Heart left ventricle (tissue), 13 donors: Measurements from ENCODE around the gene TPH2.

Experiments
- CTCF ChIP-seq, 12 donors: fragments of 200-600 bp; sonication (generic) in 4 of 12; IDR thresholded peaks; one replicate each; pipeline versions ENCODE4 v1.5.0 to v1.8.0; 2018 to 2022; ENCODE audit warnings: antibody characterized with exemption in 12 of 12, mild to moderate bottlenecking in 5 of 12
- POLR2A ChIP-seq, 2 donors: fragments of 450-650 bp; IDR thresholded peaks; one replicate each; pipeline ENCODE4 v1.6.1; 2017; ENCODE audit warnings: antibody characterized with exemption in 2 of 2, mild to moderate bottlenecking in 2 of 2, moderate library complexity in 2 of 2
- donor health status: ischemic (EF 13 %, LVEDD 7.1; RV severe dilation, severe dysfunction).
- donor health status: DM: no; HTN: yes; CAD: no.
- donor health status: DM: no; HTN: no; CAD: no.
- donor health status: ischemic (EF 25% LVEDD 6.9; RV normal size, moderate dysfunction).
- donor health status: ischemic (EF 25% LVEDD 5.7; RV mildly dilated, moderate dysfunction).
- donor health status: ischemic (EF 35%, LVEDD 5.7; RV mildly dilated, moderate dysfunction).
- donor health status: nonischemic (EF 11% LVEDD 7.7; RV severe dilation, severe dysfunction).
- donor health status: DM: yes; HTN: yes; CAD: no.
- donor health status: PGD.
- donor health status: ischemic (EF 29% LVEDD 5.4; RV normal size, mild dysfunction).
- donor health status: nonischemic (EF 23%, LVEDD 6.1; RV moderate dilation, normal function).

GRCh38 chr12:72015895-72016294 is 77.2 kb downstream of the TPH2 start:
- TF ChIP-seq POLR2A (IDR thresholded peaks at IDR 0.05) = no peak
- no peak for TF ChIP-seq CTCF (IDR thresholded peaks at IDR 0.05)
